ENCODE results near the gene B3GALT6. TPM values are rescaled to one million over a fixed set of nuclear protein-coding genes. Genes with fewer than 3 reads are reported as not detected.
"Not testable (repeated sequence)": the region's sequence is repeated elsewhere in the genome, so short reads cannot be mapped to it uniquely, and the experiment has no call there.

Gene B3GALT6
- total RNA-seq, 2 donors from 2014 or later, result 24.8 to 31.5 TPM

GRCh38 chr1:1189111-1189510 lies 42.9 kb upstream of the B3GALT6 start:
- Histone ChIP-seq H3K4me1 (ENCODE audit: control insufficient read depth, insufficient read depth, low read length) (no peaks in the 10 kb centered on the region), H3K9me3 (ENCODE audit: control insufficient read depth, low read length) (peaks cover 20% of the 10 kb centered on the region), H3K27ac (ENCODE audit: low read depth, low read length) (no peak overlapping the region), H3K9ac (ENCODE audit: extremely low read depth, low read length, poor library complexity, severe bottlenecking) (no peak overlapping the region), H3K4me3 (ENCODE audit: low read length) (no peak overlapping the region), H3K36me3 (ENCODE audit: control insufficient read depth, insufficient read depth, low read length) (no peaks in the 10 kb centered on the region), H3K27me3 (ENCODE audit: control insufficient read depth, insufficient read depth, low read length, poor library complexity, severe bottlenecking) (no peaks in the 10 kb centered on the region)
- no peak for DNase-seq
- peaks cover 26% of the 10 kb centered on the region for H3K9me3 Mint-ChIP-seq
- H3K27ac Mint-ChIP-seq, result no peak overlapping the region
- 90 to 91% methylated on average over 4 to 5 of the region's 5 CpGs for WGBS, 2 experiments (ENCODE audit: insufficient coverage in 1 of 2, insufficient read length in 1 of 2)
- H3K27me3 Mint-ChIP-seq (ENCODE audit: insufficient read depth), result peaks cover 9% of the 10 kb centered on the region
- TF ChIP-seq CTCF (conservative IDR thresholded peaks at IDR 0.05), result no peak
- H3K4me1 Mint-ChIP-seq, result no peaks in the 10 kb centered on the region
- no peaks in the 10 kb centered on the region for H3K36me3 Mint-ChIP-seq (ENCODE audit: low read depth)
- H3K4me3 Mint-ChIP-seq, result no peak overlapping the region

GRCh38 chr1:1191734-1192133 lies 40.3 kb upstream of the B3GALT6 start:
- Histone ChIP-seq H3K9me3 (ENCODE audit: control insufficient read depth, low read length) (peaks cover 28% of the 10 kb centered on the region), H3K4me3 (ENCODE audit: low read length) (no peak overlapping the region), H3K27ac (ENCODE audit: low read depth, low read length) (no peak overlapping the region), H3K36me3 (ENCODE audit: control insufficient read depth, insufficient read depth, low read length) (no peaks in the 10 kb centered on the region), H3K4me1 (ENCODE audit: control insufficient read depth, insufficient read depth, low read length) (no peaks in the 10 kb centered on the region), H3K9ac (ENCODE audit: extremely low read depth, low read length, poor library complexity, severe bottlenecking) (no peak overlapping the region), H3K27me3 (ENCODE audit: control insufficient read depth, insufficient read depth, low read length, poor library complexity, severe bottlenecking) (no peaks in the 10 kb centered on the region)
- TF ChIP-seq CTCF (conservative IDR thresholded peaks at IDR 0.05), result no peak
- DNase-seq, result no peak
- Mint-ChIP-seq H3K4me1 (no peaks in the 10 kb centered on the region), H3K36me3 (ENCODE audit: low read depth) (no peaks in the 10 kb centered on the region), H3K9me3 (peaks cover 38% of the 10 kb centered on the region), H3K27me3 (ENCODE audit: insufficient read depth) (peaks cover 23% of the 10 kb centered on the region), H3K27ac (no peak overlapping the region), H3K4me3 (no peak overlapping the region)
- WGBS, 2 experiments (ENCODE audit: insufficient coverage in 1 of 2, insufficient read length in 1 of 2), result 89 to 91% methylated on average over 11 of the region's 11 CpGs

GRCh38 chr1:1194723-1195122 lies 37.3 kb upstream of the B3GALT6 start:
- 86 to 93% methylated on average over 1 to 3 of the region's 3 CpGs for WGBS, 2 experiments (ENCODE audit: insufficient coverage in 1 of 2, insufficient read length in 1 of 2)
- no peaks in the 10 kb centered on the region for H3K36me3 Mint-ChIP-seq (ENCODE audit: low read depth)
- no peak overlapping the region for H3K9ac ChIP-seq (ENCODE audit: extremely low read depth, low read length, poor library complexity, severe bottlenecking)
- H3K4me3 ChIP-seq (ENCODE audit: low read length), result no peak overlapping the region
- H3K4me1 Mint-ChIP-seq, result no peaks in the 10 kb centered on the region
- H3K27ac Mint-ChIP-seq, result no peak overlapping the region
- no peak overlapping the region for H3K27ac ChIP-seq (ENCODE audit: low read depth, low read length)
- no peak for DNase-seq
- peaks cover 19% of the 10 kb centered on the region for H3K27me3 Mint-ChIP-seq (ENCODE audit: insufficient read depth)
- peaks cover 28% of the 10 kb centered on the region for H3K9me3 ChIP-seq (ENCODE audit: control insufficient read depth, low read length)
- no peaks in the 10 kb centered on the region for H3K27me3 ChIP-seq (ENCODE audit: control insufficient read depth, insufficient read depth, low read length, poor library complexity, severe bottlenecking)
- no peak for TF ChIP-seq CTCF (conservative IDR thresholded peaks at IDR 0.05)
- no peak overlapping the region for H3K4me3 Mint-ChIP-seq
- H3K9me3 Mint-ChIP-seq, result peaks cover 34% of the 10 kb centered on the region
- H3K36me3 ChIP-seq (ENCODE audit: control insufficient read depth, insufficient read depth, low read length), result no peaks in the 10 kb centered on the region
- no peaks in the 10 kb centered on the region for H3K4me1 ChIP-seq (ENCODE audit: control insufficient read depth, insufficient read depth, low read length)

GRCh38 chr1:1195726-1196125 lies 36.3 kb upstream of the B3GALT6 start:
- 82 to 95% methylated on average over 6 of the region's 6 CpGs for WGBS, 2 experiments (ENCODE audit: insufficient coverage in 1 of 2, insufficient read length in 1 of 2)
- peaks cover 27% of the 10 kb centered on the region for H3K9me3 ChIP-seq (ENCODE audit: control insufficient read depth, low read length)
- H3K27ac Mint-ChIP-seq; H3K9ac ChIP-seq (ENCODE audit: extremely low read depth, low read length, poor library complexity, severe bottlenecking); H3K4me3 ChIP-seq (ENCODE audit: low read length); H3K4me1 ChIP-seq (ENCODE audit: control insufficient read depth, insufficient read depth, low read length); H3K4me1 Mint-ChIP-seq; H3K27ac ChIP-seq (ENCODE audit: low read depth, low read length); H3K36me3 Mint-ChIP-seq (ENCODE audit: low read depth); H3K4me3 Mint-ChIP-seq; H3K27me3 ChIP-seq (ENCODE audit: control insufficient read depth, insufficient read depth, low read length, poor library complexity, severe bottlenecking); DNase-seq; H3K36me3 ChIP-seq (ENCODE audit: control insufficient read depth, insufficient read depth, low read length): not testable (repeated sequence)
- peaks cover 32% of the 10 kb centered on the region for H3K9me3 Mint-ChIP-seq
- H3K27me3 Mint-ChIP-seq (ENCODE audit: insufficient read depth), result peaks cover 17% of the 10 kb centered on the region

All from endodermal cell (in vitro differentiated cells).